Neural cell (in vitro differentiated cells): ENCODE results near the gene CAMK2A. TPM values are rescaled to one million over a fixed set of nuclear protein-coding genes. Genes with fewer than 3 reads are reported as not detected.

Experiments used
- H2AFZ ChIP-seq: fragments of 200-600, 300-800 bp; sonication (generic), shearing (Covaris generic); 2 replicates; pipeline ENCODE4 v1.6.0; 2014; ENCODE audit warnings: low read depth, mild to moderate bottlenecking, antibody characterized with exemption, low read length, moderate library complexity
- H3F3A ChIP-seq: fragments of 200-600 bp; shearing (Covaris generic); 2 replicates; pipeline ENCODE4 v1.6.1; 2016; ENCODE audit warnings: mild to moderate bottlenecking, moderate library complexity, mixed read lengths, antibody characterized with exemption, low read length; ENCODE audit not compliant: insufficient read depth, poor library complexity, severe bottlenecking
- H3K27ac ChIP-seq: fragments of 200-600, 300-800 bp; sonication (generic), shearing (Covaris generic); 2 replicates; pipeline ENCODE4 v1.5.1; 2014; ENCODE audit warnings: mild to moderate bottlenecking, low read length, moderate library complexity
- H3K27me3 ChIP-seq: fragments of 300-800, 200-600 bp; sonication (generic), shearing (Covaris generic); 2 replicates; pipeline ENCODE4 v1.6.0; 2014; ENCODE audit warnings: mild to moderate bottlenecking, low read depth, low read length, moderate library complexity; ENCODE audit not compliant: insufficient read depth
- H3K36me3 ChIP-seq: fragments of 300-800, 200-600 bp; sonication (generic), shearing (Covaris generic); 2 replicates; pipeline ENCODE4 v1.5.1; 2014; ENCODE audit warnings: mild to moderate bottlenecking, antibody characterized with exemption, low read length, moderate library complexity; ENCODE audit not compliant: insufficient read depth
- H3K4me2 ChIP-seq: fragments of 300-800, 200-600 bp; sonication (generic), shearing (Covaris generic); 2 replicates; pipeline ENCODE4 v1.6.0; 2014; ENCODE audit warnings: mild to moderate bottlenecking, low read length
- H3K4me3 ChIP-seq: fragments of 300-800, 200-600 bp; sonication (generic), shearing (Covaris generic); 2 replicates; pipeline ENCODE4 v1.5.1; 2014; ENCODE audit warnings: mild to moderate bottlenecking, low read length, moderate library complexity
- H3K79me2 ChIP-seq: fragments of 200-600 bp; shearing (Covaris generic); replicated peaks from 2 replicates; pipeline ENCODE4 v1.6.0; 2014; ENCODE audit warnings: mild to moderate bottlenecking, low read length, moderate library complexity; ENCODE audit not compliant: insufficient read depth
- H3K9ac ChIP-seq: fragments of 300-800, 200-600 bp; sonication (generic), shearing (Covaris generic); 2 replicates; pipeline ENCODE4 v1.6.1; 2016; ENCODE audit warnings: mild to moderate bottlenecking, low read length, mixed read lengths
- H3K9me2 ChIP-seq: fragments of 200-600 bp; shearing (Covaris generic); 2 replicates; pipeline ENCODE4 v1.6.1; 2016; ENCODE audit warnings: mild to moderate bottlenecking, low read length, mixed read lengths; ENCODE audit not compliant: insufficient read depth
- H3K9me3 ChIP-seq: fragments of 200-600, 300-800 bp; sonication (generic), shearing (Covaris generic); 2 replicates; pipeline ENCODE4 v1.6.1; 2016; ENCODE audit warnings: mild to moderate bottlenecking, mixed run types, low read length, moderate library complexity, mixed read lengths
- H4K20me1 ChIP-seq: fragments of 200-600 bp; shearing (Covaris generic); 2 replicates; pipeline ENCODE4 v1.6.1; 2016; ENCODE audit warnings: mild to moderate bottlenecking, mixed run types; ENCODE audit not compliant: insufficient read depth
- EP300 ChIP-seq: fragments of 450-650 bp; conservative IDR thresholded peaks from 2 replicates; pipeline ENCODE4 v1.6.1; 2014; ENCODE audit warnings: antibody characterized with exemption, mild to moderate bottlenecking, moderate library complexity; ENCODE audit not compliant: poor library complexity, severe bottlenecking
- EZH2 ChIP-seq: fragments of 200-600, 300-800 bp; shearing (Covaris generic), sonication (generic); IDR thresholded peaks from 2 replicates; pipeline ENCODE4 v1.6.1; 2014; ENCODE audit warnings: antibody characterized with exemption, low read length, borderline replicate concordance, mild to moderate bottlenecking; ENCODE audit not compliant: insufficient read depth, poor library complexity, severe bottlenecking
- MXI1 ChIP-seq: fragments of 450-650 bp; conservative IDR thresholded peaks from 2 replicates; pipeline ENCODE4 v1.6.1; 2014; ENCODE audit warnings: antibody characterized with exemption, mild to moderate bottlenecking; ENCODE audit not compliant: poor library complexity, severe bottlenecking
- POLR2AphosphoS5 ChIP-seq: IDR thresholded peaks from 2 replicates; pipeline ENCODE4 v1.6.1; 2012
- RAD21 ChIP-seq: fragments of 450-650 bp; conservative IDR thresholded peaks from 2 replicates; pipeline ENCODE4 v1.6.1; 2014; ENCODE audit warnings: antibody characterized with exemption, mild to moderate bottlenecking, moderate library complexity
- SMC3 ChIP-seq: fragments of 450-650 bp; conservative IDR thresholded peaks from 2 replicates; pipeline ENCODE4 v1.6.1; 2014; ENCODE audit warnings: antibody characterized with exemption, mild to moderate bottlenecking, moderate library complexity; ENCODE audit not compliant: poor library complexity
- TAF1 ChIP-seq: IDR thresholded peaks from 2 replicates; pipeline ENCODE4 v1.6.1; 2012; ENCODE audit warnings: low read depth
- polyA plus RNA-seq: library from polyadenylated mRNA; depleted of rRNA; stranded (reverse); fragments of >200 nt; gene quantifications from 2 replicates; pipeline ENCODE4 v1.2.3, GENCODE V29; 2014
- TF ChIP-seq, protein P1 (sequence below): fragments of 450-650 bp; IDR thresholded peaks from 2 replicates; pipeline ENCODE4 v1.5.1; 2014; ENCODE audit warnings: antibody characterized with exemption, mild to moderate bottlenecking, moderate library complexity; ENCODE audit not compliant: poor library complexity, severe bottlenecking
- TF ChIP-seq, protein P2 (sequence below): IDR thresholded peaks from 2 replicates; pipeline ENCODE4 v1.6.1; 2012; ENCODE audit warnings: borderline replicate concordance

Gene CAMK2A
- polyA plus RNA-seq, 1 donor from 2014 or later: 61.7 TPM

DNA sequence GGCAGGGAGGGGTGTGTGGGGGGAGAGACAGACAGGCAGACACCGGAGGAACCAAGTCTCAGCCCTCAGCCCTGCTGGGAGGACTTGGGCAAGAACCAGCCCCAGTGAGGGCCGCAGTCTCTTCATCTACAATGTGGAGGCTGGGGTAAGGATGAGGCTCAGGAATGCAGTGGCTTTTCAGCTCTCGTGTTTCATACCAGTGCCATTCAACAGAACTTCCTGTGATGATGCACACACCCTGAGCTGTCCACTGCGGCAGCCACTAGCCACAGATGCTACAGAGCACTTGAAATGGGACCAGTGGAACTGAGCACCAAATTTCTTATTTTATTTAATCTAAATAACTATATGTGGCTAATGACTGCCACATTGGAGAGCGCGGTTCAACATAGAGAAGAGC is 10.7 kb downstream of the CAMK2A start:
- Histone ChIP-seq H3K36me3 (no peaks in the 10 kb centered on the region), H4K20me1 (peaks cover 4% of the 10 kb centered on the region), H3K79me2 (peaks cover 3% of the 10 kb centered on the region), H3K9me2 (no peaks in the 10 kb centered on the region), H3K9ac (no peak overlapping the region), H3K27me3 (no peaks in the 10 kb centered on the region), H3F3A (no peaks in the 10 kb centered on the region), H3K27ac (no peak overlapping the region), H3K9me3 (no peaks in the 10 kb centered on the region), H3K4me2 (no peak overlapping the region), H3K4me3 (no peak overlapping the region), H2AFZ (no peak overlapping the region)
- TF ChIP-seq EZH2: no peak
- no peak for TF ChIP-seq SMC3

DNA sequence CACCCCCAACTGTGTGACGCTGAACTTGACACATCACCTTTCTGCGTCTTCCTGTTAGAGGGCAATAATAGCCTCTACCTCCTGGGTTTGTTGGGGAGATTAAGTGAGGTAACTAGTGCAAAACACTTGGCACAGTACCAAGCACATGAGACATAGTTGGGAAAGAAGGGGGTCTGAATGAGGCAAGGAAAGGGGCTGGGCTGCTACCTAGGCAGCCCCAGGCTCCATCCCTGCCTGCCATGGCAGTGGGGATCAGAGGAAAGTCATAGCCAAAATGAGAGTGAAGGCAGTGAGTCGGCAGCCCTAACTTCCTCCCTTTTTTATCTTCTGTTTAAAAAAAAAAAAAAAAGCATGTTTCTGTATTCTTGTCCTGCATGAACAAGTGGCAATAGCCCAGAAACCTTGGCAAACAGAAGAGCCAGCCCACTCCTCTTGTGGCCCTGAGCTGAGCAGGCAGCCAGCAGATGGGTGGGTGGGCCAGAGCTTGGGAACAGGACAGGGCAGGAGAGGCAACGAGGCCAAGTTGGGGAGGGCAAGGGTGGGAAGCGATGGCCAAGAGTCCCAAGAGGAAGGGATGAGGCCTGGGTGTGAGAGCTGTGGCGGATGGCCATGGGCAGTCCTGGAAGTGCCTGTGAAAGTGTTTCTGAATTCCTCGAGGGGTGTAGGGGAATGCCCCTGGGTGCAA is 11.4 kb downstream of the CAMK2A start:
- Histone ChIP-seq H3K4me3 (no peak overlapping the region), H3K9ac (no peak overlapping the region), H3K27ac (no peak overlapping the region), H3K36me3 (no peaks in the 10 kb centered on the region), H3K4me2 (no peak overlapping the region), H4K20me1 (peaks cover 4% of the 10 kb centered on the region), H2AFZ (no peak overlapping the region), H3F3A (no peaks in the 10 kb centered on the region), H3K9me3 (no peaks in the 10 kb centered on the region), H3K9me2 (no peaks in the 10 kb centered on the region), H3K27me3 (no peaks in the 10 kb centered on the region), H3K79me2 (peaks cover 3% of the 10 kb centered on the region)
- TF ChIP-seq SMC3 (no peak), EP300 (no peak), RAD21 (no peak), EZH2 (no peak), POLR2AphosphoS5 (no peak), MXI1 (no peak), TAF1 (no peak)
- TF ChIP-seq, protein P1, sequence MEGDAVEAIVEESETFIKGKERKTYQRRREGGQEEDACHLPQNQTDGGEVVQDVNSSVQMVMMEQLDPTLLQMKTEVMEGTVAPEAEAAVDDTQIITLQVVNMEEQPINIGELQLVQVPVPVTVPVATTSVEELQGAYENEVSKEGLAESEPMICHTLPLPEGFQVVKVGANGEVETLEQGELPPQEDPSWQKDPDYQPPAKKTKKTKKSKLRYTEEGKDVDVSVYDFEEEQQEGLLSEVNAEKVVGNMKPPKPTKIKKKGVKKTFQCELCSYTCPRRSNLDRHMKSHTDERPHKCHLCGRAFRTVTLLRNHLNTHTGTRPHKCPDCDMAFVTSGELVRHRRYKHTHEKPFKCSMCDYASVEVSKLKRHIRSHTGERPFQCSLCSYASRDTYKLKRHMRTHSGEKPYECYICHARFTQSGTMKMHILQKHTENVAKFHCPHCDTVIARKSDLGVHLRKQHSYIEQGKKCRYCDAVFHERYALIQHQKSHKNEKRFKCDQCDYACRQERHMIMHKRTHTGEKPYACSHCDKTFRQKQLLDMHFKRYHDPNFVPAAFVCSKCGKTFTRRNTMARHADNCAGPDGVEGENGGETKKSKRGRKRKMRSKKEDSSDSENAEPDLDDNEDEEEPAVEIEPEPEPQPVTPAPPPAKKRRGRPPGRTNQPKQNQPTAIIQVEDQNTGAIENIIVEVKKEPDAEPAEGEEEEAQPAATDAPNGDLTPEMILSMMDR: no peak
- TF ChIP-seq, protein P2, sequence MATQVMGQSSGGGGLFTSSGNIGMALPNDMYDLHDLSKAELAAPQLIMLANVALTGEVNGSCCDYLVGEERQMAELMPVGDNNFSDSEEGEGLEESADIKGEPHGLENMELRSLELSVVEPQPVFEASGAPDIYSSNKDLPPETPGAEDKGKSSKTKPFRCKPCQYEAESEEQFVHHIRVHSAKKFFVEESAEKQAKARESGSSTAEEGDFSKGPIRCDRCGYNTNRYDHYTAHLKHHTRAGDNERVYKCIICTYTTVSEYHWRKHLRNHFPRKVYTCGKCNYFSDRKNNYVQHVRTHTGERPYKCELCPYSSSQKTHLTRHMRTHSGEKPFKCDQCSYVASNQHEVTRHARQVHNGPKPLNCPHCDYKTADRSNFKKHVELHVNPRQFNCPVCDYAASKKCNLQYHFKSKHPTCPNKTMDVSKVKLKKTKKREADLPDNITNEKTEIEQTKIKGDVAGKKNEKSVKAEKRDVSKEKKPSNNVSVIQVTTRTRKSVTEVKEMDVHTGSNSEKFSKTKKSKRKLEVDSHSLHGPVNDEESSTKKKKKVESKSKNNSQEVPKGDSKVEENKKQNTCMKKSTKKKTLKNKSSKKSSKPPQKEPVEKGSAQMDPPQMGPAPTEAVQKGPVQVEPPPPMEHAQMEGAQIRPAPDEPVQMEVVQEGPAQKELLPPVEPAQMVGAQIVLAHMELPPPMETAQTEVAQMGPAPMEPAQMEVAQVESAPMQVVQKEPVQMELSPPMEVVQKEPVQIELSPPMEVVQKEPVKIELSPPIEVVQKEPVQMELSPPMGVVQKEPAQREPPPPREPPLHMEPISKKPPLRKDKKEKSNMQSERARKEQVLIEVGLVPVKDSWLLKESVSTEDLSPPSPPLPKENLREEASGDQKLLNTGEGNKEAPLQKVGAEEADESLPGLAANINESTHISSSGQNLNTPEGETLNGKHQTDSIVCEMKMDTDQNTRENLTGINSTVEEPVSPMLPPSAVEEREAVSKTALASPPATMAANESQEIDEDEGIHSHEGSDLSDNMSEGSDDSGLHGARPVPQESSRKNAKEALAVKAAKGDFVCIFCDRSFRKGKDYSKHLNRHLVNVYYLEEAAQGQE: no peak
